Measurements from ENCODE around the gene KIAA1217.

KIAA1217 gene

GRCh38 chr10:24278176-24278889, 69.4 kb downstream of the KIAA1217 start:
- H3K36me3 ChIP-seq = no peaks in the 10 kb centered on the region
- H3K27me3 ChIP-seq = no peaks in the 10 kb centered on the region
- no peak overlapping the region for H3K27ac ChIP-seq
- no peak for DNase-seq
- H3K4me1 ChIP-seq = no peaks in the 10 kb centered on the region
- H3K4me3 ChIP-seq = no peak overlapping the region
- peaks cover 0 to 10% (median 0%) of the 10 kb centered on the region in 3 donors for H3K9me3 ChIP-seq
- no peak for TF ChIP-seq CTCF (IDR thresholded peaks at IDR 0.05)
- intact Hi-C loops (cut with DNase I; ENCODE audit: low total_unique reads) = no loop called here

GRCh38 chr10:24279166-24279565, 70.2 kb downstream of the KIAA1217 start:
- Histone ChIP-seq H3K36me3 (no peaks in the 10 kb centered on the region), H3K4me1 (no peaks in the 10 kb centered on the region), H3K27ac (no peak overlapping the region), H3K4me3 (no peak overlapping the region), H3K27me3 (no peaks in the 10 kb centered on the region), H3K9me3 (peaks cover 0 to 10% (median 0%) of the 10 kb centered on the region in 3 donors)
- DNase-seq = no peak
- no peak for TF ChIP-seq CTCF (IDR thresholded peaks at IDR 0.05)
- intact Hi-C loops (cut with DNase I; ENCODE audit: low total_unique reads) = no loop called here

GRCh38 chr10:24287559-24288195, 78.7 kb downstream of the KIAA1217 start:
- Histone ChIP-seq H3K4me3 (no peak overlapping the region), H3K27me3 (no peaks in the 10 kb centered on the region), H3K4me1 (peaks cover 0 to 5% (median 0%) of the 10 kb centered on the region in 4 donors), H3K9me3 (no peaks in the 10 kb centered on the region), H3K36me3 (no peaks in the 10 kb centered on the region), H3K27ac (no peak overlapping the region)
- DNase-seq = no peak
- TF ChIP-seq CTCF (IDR thresholded peaks at IDR 0.05) = no peak
- intact Hi-C loops (cut with DNase I; ENCODE audit: low total_unique reads) = no loop called here

- intact Hi-C loops (cut with DNase I; ENCODE audit: low total_unique reads) = no loop called here
Measured at GRCh38 chr10:24288581-24288980, 79.6 kb downstream of the KIAA1217 start.

GRCh38 chr10:24289235-24289634, 80.3 kb downstream of the KIAA1217 start:
- no peaks in the 10 kb centered on the region for H3K36me3 ChIP-seq
- H3K9me3 ChIP-seq = no peaks in the 10 kb centered on the region
- H3K4me3 ChIP-seq = no peak overlapping the region
- DNase-seq = no peak
- intact Hi-C loops (cut with DNase I; ENCODE audit: low total_unique reads) = no loop called here
- H3K27ac ChIP-seq = no peak overlapping the region
- H3K27me3 ChIP-seq = no peaks in the 10 kb centered on the region
- H3K4me1 ChIP-seq = peaks cover 0 to 17% (median 4%) of the 10 kb centered on the region in 4 donors
- no peak for TF ChIP-seq CTCF (IDR thresholded peaks at IDR 0.05)

More at GRCh38 chr10:24288581-24288980, 79.6 kb downstream of the KIAA1217 start:
- no peaks in the 10 kb centered on the region for H3K36me3 ChIP-seq
- no peaks in the 10 kb centered on the region for H3K27me3 ChIP-seq
- no peak overlapping the region for H3K27ac ChIP-seq
- peaks cover 0 to 14% (median 4%) of the 10 kb centered on the region in 4 donors for H3K4me1 ChIP-seq
- no peaks in the 10 kb centered on the region for H3K9me3 ChIP-seq
- H3K4me3 ChIP-seq = no peak overlapping the region
- TF ChIP-seq CTCF (IDR thresholded peaks at IDR 0.05) = no peak
- no peak for DNase-seq

All from tibial artery (tissue), 4 donors.